H9 (cell line): ENCODE data around the gene LARGE1. TPM values are rescaled to one million over a fixed set of nuclear protein-coding genes. Genes with fewer than 3 reads are reported as not detected.

Experiments
- DNase-seq: peaks from one replicate; pipeline ENCODE4 v3.0.0-alpha.2; 2017
- H2AFZ ChIP-seq: one replicate; pipeline ENCODE4 v1.6.1; 2013; ENCODE audit warnings: mild to moderate bottlenecking, low read length, control low read depth, moderate library complexity
- H2AK5ac ChIP-seq: 2 replicates; pipeline ENCODE4 v1.6.1; 2013; ENCODE audit warnings: low read length, control low read depth, mixed read lengths; ENCODE audit not compliant: insufficient read length
- H2BK120ac ChIP-seq: one replicate; pipeline ENCODE4 v1.6.1; 2013; ENCODE audit warnings: low read depth, mild to moderate bottlenecking, low read length, control low read depth, inconsistent platforms; ENCODE audit not compliant: poor library complexity, severe bottlenecking
- H2BK12ac ChIP-seq: 2 replicates; pipeline ENCODE4 v1.6.1; 2013; ENCODE audit warnings: low read length, control low read depth, mixed read lengths, low read depth; ENCODE audit not compliant: insufficient read length
- H2BK15ac ChIP-seq: 2 replicates; pipeline ENCODE4 v1.6.1; 2013; ENCODE audit warnings: low read depth, low read length, control low read depth
- H2BK20ac ChIP-seq: one replicate; pipeline ENCODE4 v1.6.1; 2013; ENCODE audit warnings: low read depth, mild to moderate bottlenecking, low read length, control low read depth, inconsistent platforms; ENCODE audit not compliant: poor library complexity, severe bottlenecking
- H2BK5ac ChIP-seq: 2 replicates; pipeline ENCODE4 v1.6.1; 2013; ENCODE audit warnings: low read length, control low read depth, mixed read lengths; ENCODE audit not compliant: insufficient read length
- H3K14ac ChIP-seq: 2 replicates; pipeline ENCODE4 v1.6.1; 2013; ENCODE audit warnings: low read length, control low read depth; ENCODE audit not compliant: insufficient read depth
- H3K18ac ChIP-seq: 2 replicates; pipeline ENCODE4 v1.6.1; 2013; ENCODE audit warnings: low read depth, mild to moderate bottlenecking, mixed read lengths, low read length, control low read depth; ENCODE audit not compliant: insufficient read length
- H3K23ac ChIP-seq: 2 replicates; pipeline ENCODE4 v1.6.1; 2013; ENCODE audit warnings: low read length, control low read depth, mixed read lengths, low read depth; ENCODE audit not compliant: insufficient read length
- H3K23me2 ChIP-seq: 2 replicates; pipeline ENCODE4 v1.6.1; 2013; ENCODE audit warnings: low read depth, mild to moderate bottlenecking, mixed read lengths, low read length, control low read depth; ENCODE audit not compliant: insufficient read length, poor library complexity, severe bottlenecking
- H3K27ac ChIP-seq: 2 replicates; pipeline ENCODE4 v1.5.1; 2013; ENCODE audit warnings: low read length, control low read depth, mixed read lengths, low read depth; ENCODE audit not compliant: insufficient read length
- H3K27me3 ChIP-seq: 2 replicates; pipeline ENCODE4 v1.6.1; 2013; ENCODE audit warnings: low read length, control low read depth, inconsistent platforms; ENCODE audit not compliant: insufficient read depth
- H3K4ac ChIP-seq: 2 replicates; pipeline ENCODE4 v1.6.1; 2013; ENCODE audit warnings: low read depth, mild to moderate bottlenecking, control low read depth, inconsistent platforms, low read length, moderate library complexity
- H3K4me1 ChIP-seq: 2 replicates; pipeline ENCODE4 v1.6.1; 2013; ENCODE audit warnings: low read length, control low read depth, inconsistent platforms; ENCODE audit not compliant: insufficient read depth
- H3K4me2 ChIP-seq: 2 replicates; pipeline ENCODE4 v1.6.1; 2013; ENCODE audit warnings: low read length, control low read depth, mixed read lengths; ENCODE audit not compliant: insufficient read length, insufficient read depth
- H3K56ac ChIP-seq: 2 replicates; pipeline ENCODE4 v1.6.1; 2013; ENCODE audit warnings: low read depth, mild to moderate bottlenecking, mixed read lengths, low read length, control low read depth; ENCODE audit not compliant: insufficient read length
- H3K79me1 ChIP-seq: 2 replicates; pipeline ENCODE4 v1.6.1; 2013; ENCODE audit warnings: low read depth, mild to moderate bottlenecking, moderate library complexity, low read length, control low read depth, inconsistent platforms; ENCODE audit not compliant: insufficient read depth, poor library complexity, severe bottlenecking
- H3K79me2 ChIP-seq: 2 replicates; pipeline ENCODE4 v1.6.1; 2013; ENCODE audit warnings: low read length, control low read depth, inconsistent platforms; ENCODE audit not compliant: insufficient read depth
- H3K9ac ChIP-seq: 2 replicates; pipeline ENCODE4 v1.6.1; 2013; ENCODE audit warnings: low read length, control low read depth, mixed read lengths; ENCODE audit not compliant: insufficient read length; ENCODE audit errors: extremely low read depth
- H3K9me3 ChIP-seq: one replicate; pipeline ENCODE4 v1.6.1; 2013; ENCODE audit warnings: low read depth, low read length, inconsistent platforms; ENCODE audit not compliant: control insufficient read depth
- H3T11ph ChIP-seq: one replicate; pipeline ENCODE4 v1.6.1; 2013; ENCODE audit warnings: mild to moderate bottlenecking, low read length, control low read depth, inconsistent platforms
- H4K20me1 ChIP-seq: one replicate; pipeline ENCODE4 v1.6.1; 2013; ENCODE audit not compliant: control insufficient read depth, insufficient read length, insufficient read depth
- H4K5ac ChIP-seq: 2 replicates; pipeline ENCODE4 v1.6.1; 2013; ENCODE audit warnings: low read depth, mild to moderate bottlenecking, mixed read lengths, low read length, control low read depth; ENCODE audit not compliant: insufficient read length
- H4K8ac ChIP-seq: replicated peaks from 2 replicates; pipeline ENCODE4 v1.6.1; 2013; ENCODE audit warnings: low read length, control low read depth, mixed read lengths, low read depth; ENCODE audit not compliant: insufficient read length
- H4K91ac ChIP-seq: 2 replicates; pipeline ENCODE4 v1.6.1; 2013; ENCODE audit warnings: low read depth, mild to moderate bottlenecking, moderate library complexity, mixed read lengths, low read length, control low read depth; ENCODE audit not compliant: insufficient read length
- H3K27ac Mint-ChIP-seq, 3 experiments: 2 replicates in 2 of 3; 3 replicates in 1 of 3; pipeline ENCODE4 v1.8.0; 2020 to 2021; ENCODE audit warnings: mixed read lengths in 3 of 3, mild to moderate bottlenecking in 1 of 3, moderate library complexity in 1 of 3
- H3K27me3 Mint-ChIP-seq: 2 replicates; pipeline ENCODE4 v1.8.0; 2021; ENCODE audit warnings: low read depth, mild to moderate bottlenecking, moderate library complexity, mixed read lengths
- H3K36me3 Mint-ChIP-seq, 3 experiments: 2 replicates in 2 of 3; 3 replicates in 1 of 3; pipeline ENCODE4 v1.8.0; 2020 to 2021; ENCODE audit warnings: low read depth in 3 of 3, mixed read lengths in 3 of 3; ENCODE audit not compliant: insufficient read depth in 1 of 3
- H3K4me1 Mint-ChIP-seq, 2 experiments: 2 replicates each; pipeline ENCODE4 v1.8.0; 2020; ENCODE audit warnings: mixed read lengths in 2 of 2
- H3K4me3 Mint-ChIP-seq, 2 experiments: 2 replicates in 1 of 2; 3 replicates in 1 of 2; pipeline ENCODE4 v1.8.0; 2020 to 2021; ENCODE audit warnings: mild to moderate bottlenecking in 2 of 2, mixed read lengths in 2 of 2, moderate library complexity in 1 of 2
- H3K9me3 Mint-ChIP-seq, 2 experiments: 2 replicates in 1 of 2; 3 replicates in 1 of 2; pipeline ENCODE4 v1.8.0; 2020; ENCODE audit warnings: mild to moderate bottlenecking in 2 of 2, mixed read lengths in 2 of 2, moderate library complexity in 1 of 2
- WGBS: extraction: QIAGEN DNeasy Blood & Tissue Kit; methylation state at CpG from one replicate; pipeline ENCODE4 v1.1.7; 2013; ENCODE audit warnings: missing lambda C conversion rate, low lambda C conversion rate, mixed read lengths; ENCODE audit not compliant: insufficient read length; ENCODE audit errors: extremely low coverage; 5-methylcytosine and 5-hydroxymethylcytosine counted together
- total RNA-seq: library from RNA; stranded (reverse); gene quantifications from 2 replicates; pipeline ENCODE4 v1.2.1, GENCODE V29; 2021
- TF ChIP-seq, protein P1 (sequence below): fragments of 200-600 bp; sonication (generic); conservative IDR thresholded peaks from 3 replicates; pipeline ENCODE4 v1.8.0; 2021; ENCODE audit warnings: antibody characterized with exemption, mild to moderate bottlenecking

Gene LARGE1
- total RNA-seq, 1 experiment from 2014 or later, result 43.5 TPM

- Histone ChIP-seq H3K4ac (no peak overlapping the region), H3K18ac (no peak overlapping the region), H4K20me1 (no peaks in the 10 kb centered on the region), H3K56ac (no peak overlapping the region), H3K27me3 (no peaks in the 10 kb centered on the region), H2BK12ac (no peak overlapping the region), H3K4me2 (no peak overlapping the region), H3K9ac (no peak overlapping the region), H3K14ac (no peak overlapping the region), H2AK5ac (no peak overlapping the region), H2BK5ac (no peak overlapping the region), H4K5ac (no peak overlapping the region), H2BK20ac (no peak overlapping the region), H3K23me2 (no peaks in the 10 kb centered on the region), H3K27ac (no peak overlapping the region), H3K9me3 (no peaks in the 10 kb centered on the region), H3K79me2 (peaks cover 39% of the 10 kb centered on the region), H3K4me1 (peaks cover 28% of the 10 kb centered on the region), H3K23ac (no peak overlapping the region), H2AFZ (no peak overlapping the region), H3K79me1 (peaks cover 7% of the 10 kb centered on the region), H2BK15ac (no peak overlapping the region), H2BK120ac (no peak overlapping the region), H4K91ac (no peak overlapping the region), H4K8ac (no peak overlapping the region), H3T11ph (no peak overlapping the region)
- peaks cover 3 to 8% (median 3%) of the 10 kb centered on the region in 3 experiments; a peak in 4 of 7 replicates for H3K36me3 Mint-ChIP-seq
- H3K27ac Mint-ChIP-seq, result no peak overlapping the region; a peak in 1 of 7 replicates
- no CpG with 5 or more reads among the region's 12 CpGs for WGBS
- H3K27me3 Mint-ChIP-seq, result no peaks in the 10 kb centered on the region
- DNase-seq, result no peak
- no peak overlapping the region for H3K4me3 Mint-ChIP-seq
- TF ChIP-seq, protein P1, sequence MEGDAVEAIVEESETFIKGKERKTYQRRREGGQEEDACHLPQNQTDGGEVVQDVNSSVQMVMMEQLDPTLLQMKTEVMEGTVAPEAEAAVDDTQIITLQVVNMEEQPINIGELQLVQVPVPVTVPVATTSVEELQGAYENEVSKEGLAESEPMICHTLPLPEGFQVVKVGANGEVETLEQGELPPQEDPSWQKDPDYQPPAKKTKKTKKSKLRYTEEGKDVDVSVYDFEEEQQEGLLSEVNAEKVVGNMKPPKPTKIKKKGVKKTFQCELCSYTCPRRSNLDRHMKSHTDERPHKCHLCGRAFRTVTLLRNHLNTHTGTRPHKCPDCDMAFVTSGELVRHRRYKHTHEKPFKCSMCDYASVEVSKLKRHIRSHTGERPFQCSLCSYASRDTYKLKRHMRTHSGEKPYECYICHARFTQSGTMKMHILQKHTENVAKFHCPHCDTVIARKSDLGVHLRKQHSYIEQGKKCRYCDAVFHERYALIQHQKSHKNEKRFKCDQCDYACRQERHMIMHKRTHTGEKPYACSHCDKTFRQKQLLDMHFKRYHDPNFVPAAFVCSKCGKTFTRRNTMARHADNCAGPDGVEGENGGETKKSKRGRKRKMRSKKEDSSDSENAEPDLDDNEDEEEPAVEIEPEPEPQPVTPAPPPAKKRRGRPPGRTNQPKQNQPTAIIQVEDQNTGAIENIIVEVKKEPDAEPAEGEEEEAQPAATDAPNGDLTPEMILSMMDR, result no peak
- no peaks in the 10 kb centered on the region for H3K9me3 Mint-ChIP-seq
- peaks cover 73 to 79% of the 10 kb centered on the region in 2 experiments for H3K4me1 Mint-ChIP-seq
These were observed 78.3 kb downstream of the LARGE1 start for GRCh38 chr22:33842006-33842354.
